HG03571 (cell line): ENCODE results near the gene LCMT2.

Experiments
- ATAC-seq: cut with Tn5 transposase; IDR thresholded peaks from one replicate; pipeline ENCODE4 v1.9.1; 2021; ENCODE audit not compliant: unreplicated experiment

The LCMT2 gene

DNA sequence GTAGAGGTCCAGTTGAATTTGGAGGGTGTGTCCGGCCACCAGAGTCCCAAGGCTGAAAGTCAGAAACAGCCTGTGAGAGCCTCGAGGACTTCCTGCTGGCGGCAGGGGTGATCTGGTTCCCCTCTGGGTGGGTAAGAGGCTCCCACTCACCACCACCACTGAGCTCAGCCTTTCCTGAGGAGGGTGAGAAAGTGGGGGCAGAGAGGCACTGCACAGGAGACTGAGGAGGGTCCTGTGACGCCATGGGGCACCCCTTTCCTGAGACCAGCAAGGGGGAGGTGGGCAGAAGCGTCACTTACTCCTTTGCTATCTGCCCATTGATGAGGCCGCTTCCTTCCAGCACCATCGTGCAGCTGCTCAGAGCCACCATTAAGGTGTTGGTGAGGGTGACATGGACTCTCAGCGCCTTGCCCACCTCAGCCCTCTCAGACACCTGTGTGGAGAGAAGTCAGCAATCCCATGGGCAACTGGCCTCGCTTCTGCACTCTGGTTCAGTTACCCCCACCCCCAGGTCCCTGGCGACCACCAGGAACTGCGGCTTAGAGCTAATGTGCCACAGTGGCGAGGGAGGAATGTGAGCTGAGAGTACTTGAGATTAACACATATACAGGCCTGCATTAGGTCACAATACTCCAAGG lies 53.7 kb downstream of the LCMT2 start:
- ATAC-seq, result no peak

- ATAC-seq, result no peak
Observed at GRCh38 chr15:43275740-43276562, 54.4 kb downstream of the LCMT2 start.

DNA sequence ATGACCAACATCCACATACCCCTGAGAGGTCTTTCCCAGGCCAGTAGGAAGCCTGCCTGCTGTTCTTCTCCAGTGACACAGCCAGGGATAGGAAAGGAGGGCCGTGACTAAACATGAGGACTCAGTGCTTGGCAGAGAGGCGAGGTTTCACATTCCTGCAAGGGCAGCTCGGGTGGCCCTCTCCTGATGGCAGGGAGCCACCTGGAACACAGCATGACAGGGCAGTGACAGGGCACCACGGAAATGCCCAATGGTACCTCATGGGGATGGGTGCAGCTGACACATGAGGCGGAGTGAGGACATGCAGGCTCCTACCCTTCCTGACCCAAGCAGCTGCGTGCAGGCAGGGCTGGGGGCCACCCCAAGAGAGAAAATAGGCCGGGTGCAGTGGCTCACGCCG lies 56.2 kb downstream of the LCMT2 start:
- no peak for ATAC-seq
